ENCODE results near the gene TTI1.
"Not testable (repeated sequence)": the region's sequence is repeated elsewhere in the genome, so short reads cannot be mapped to it uniquely, and the experiment has no call there.

Gene TTI1

DNA sequence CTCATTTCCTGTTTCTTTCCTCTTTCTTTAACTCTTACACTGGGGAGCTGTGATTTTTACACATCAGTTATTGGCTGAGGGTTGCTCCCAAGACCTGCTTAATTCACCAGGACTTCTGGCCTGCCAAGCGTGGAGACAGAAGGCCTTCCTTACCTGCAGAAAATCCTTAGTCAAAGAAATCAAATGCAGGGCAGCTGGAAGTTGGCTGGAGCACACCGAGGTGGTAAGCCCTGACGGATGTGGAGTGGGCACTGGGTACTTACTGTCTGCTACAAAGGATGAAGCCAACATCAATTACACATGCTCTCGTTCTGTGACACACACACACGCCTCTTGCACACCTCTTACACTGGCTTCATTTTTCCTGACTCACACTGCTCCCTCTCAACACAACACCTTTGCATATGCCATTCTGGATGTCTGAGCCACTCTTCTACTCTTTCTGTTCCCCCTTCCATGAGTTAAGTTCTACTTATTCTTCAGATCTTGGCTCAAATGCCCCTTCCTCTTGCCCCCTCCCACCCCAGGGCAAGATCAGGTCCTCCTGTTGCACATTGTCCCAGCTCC lies 61.6 kb downstream of the TTI1 start:
- no peak for DNase-seq (ENCODE audit: low read depth)

DNA sequence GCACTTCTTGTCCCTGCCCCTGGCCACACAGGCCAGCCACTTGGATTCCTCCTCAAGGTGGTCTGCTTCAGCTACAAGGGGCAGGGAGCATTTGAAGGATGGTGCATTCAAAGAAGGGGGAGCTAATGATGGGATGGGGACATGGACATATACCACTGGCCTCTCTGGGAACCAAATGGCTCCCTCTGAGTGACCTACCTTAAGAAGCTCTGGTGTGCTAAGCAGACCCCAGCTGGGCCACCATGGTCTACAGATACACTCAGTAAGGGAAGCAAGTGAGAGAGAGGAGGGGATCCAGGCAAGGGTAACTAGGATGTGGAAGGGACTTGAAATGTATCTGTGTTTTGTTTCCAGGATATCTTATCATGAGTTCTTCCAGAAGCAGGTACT lies 62.4 kb downstream of the TTI1 start:
- no peak overlapping the region for H3K4me3 ChIP-seq (ENCODE audit: low read length)
- TF ChIP-seq, protein P1, sequence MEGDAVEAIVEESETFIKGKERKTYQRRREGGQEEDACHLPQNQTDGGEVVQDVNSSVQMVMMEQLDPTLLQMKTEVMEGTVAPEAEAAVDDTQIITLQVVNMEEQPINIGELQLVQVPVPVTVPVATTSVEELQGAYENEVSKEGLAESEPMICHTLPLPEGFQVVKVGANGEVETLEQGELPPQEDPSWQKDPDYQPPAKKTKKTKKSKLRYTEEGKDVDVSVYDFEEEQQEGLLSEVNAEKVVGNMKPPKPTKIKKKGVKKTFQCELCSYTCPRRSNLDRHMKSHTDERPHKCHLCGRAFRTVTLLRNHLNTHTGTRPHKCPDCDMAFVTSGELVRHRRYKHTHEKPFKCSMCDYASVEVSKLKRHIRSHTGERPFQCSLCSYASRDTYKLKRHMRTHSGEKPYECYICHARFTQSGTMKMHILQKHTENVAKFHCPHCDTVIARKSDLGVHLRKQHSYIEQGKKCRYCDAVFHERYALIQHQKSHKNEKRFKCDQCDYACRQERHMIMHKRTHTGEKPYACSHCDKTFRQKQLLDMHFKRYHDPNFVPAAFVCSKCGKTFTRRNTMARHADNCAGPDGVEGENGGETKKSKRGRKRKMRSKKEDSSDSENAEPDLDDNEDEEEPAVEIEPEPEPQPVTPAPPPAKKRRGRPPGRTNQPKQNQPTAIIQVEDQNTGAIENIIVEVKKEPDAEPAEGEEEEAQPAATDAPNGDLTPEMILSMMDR (IDR thresholded peaks at IDR 0.05; ENCODE audit: insufficient read depth, low read depth, low read length, missing control alignments), result no peak
- DNase-seq (ENCODE audit: low read depth), result no peak

More for the DNA sequence above, 61.6 kb downstream of the TTI1 start:
- no peak overlapping the region for H3K4me3 ChIP-seq (ENCODE audit: low read length)
- TF ChIP-seq, protein P1 (IDR thresholded peaks at IDR 0.05; ENCODE audit: insufficient read depth, low read depth, low read length, missing control alignments), result no peak

DNA sequence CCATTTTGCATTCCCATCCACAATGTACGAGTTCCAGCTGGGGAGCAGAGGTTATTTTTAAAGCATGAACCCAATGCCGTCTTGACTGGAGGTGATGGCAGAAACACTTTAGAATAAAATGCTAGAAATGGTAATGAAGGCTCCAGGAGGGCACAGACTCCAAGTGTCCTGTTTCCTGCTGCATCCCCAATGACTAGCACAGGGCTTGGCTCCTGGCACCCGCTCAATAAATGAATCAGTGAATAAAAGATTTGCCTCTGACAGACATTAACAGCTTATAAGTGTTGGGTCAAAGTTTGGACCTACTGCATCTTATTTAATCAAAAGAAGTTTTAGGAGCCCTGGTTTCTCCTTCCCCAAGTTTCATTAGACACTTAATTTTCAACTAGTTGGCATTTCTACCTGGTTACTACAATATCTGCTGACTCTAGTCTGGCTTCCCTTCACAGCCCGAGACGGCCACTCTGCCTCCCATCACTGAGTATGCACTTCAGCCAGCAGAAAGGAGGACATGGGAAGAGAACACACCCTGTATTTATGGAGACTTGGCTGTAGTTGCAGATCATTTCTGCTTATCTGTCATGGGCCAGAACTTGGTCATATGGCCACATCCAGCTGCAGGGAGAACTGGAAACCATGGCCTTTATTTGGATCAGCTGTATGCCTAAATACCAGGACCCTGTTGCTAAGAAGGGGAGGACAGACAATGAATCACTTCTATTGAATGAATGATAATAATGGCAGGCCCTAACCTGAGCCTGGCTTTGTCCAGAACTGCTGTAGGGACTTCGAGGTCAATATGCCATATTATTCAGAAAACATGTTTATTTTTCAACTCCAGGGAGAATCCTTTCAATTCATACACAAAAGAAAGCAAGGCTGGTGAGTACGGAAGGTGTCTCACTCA lies 63.1 kb downstream of the TTI1 start:
- peak; percentile 76 for DNase-seq (ENCODE audit: low read depth)
- no peak overlapping the region for H3K4me3 ChIP-seq (ENCODE audit: low read length)
- TF ChIP-seq, protein P1 (IDR thresholded peaks at IDR 0.05; ENCODE audit: insufficient read depth, low read depth, low read length, missing control alignments), result no peak

DNA sequence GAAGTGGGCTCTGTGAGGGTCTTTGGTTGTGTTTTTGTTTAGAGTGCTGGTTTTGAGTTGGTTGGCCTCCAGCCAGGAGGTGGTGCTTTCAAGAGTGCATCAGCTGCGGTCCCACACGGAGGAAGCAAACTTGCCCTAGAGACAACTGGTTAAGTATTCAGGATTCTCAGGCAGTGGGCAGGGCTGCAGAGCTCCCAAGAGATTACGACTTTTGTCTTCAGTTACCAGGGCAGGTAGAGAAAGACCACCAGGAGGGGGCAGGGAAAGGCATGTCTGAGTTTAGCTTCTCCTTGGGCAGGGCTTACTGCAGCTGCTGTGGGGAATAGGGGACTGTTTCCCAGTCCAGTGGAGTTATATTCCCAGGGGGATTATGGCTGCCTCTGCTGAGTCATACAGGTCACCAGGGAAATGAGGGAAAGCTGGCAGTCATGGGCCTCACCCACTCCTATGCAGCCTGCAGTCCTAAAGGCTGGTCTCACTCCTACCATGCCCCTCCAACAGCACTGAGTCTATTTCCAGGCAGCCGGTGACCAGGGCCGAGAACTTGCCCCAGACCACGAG lies 64.3 kb downstream of the TTI1 start:
- no peak overlapping the region for H3K4me3 ChIP-seq (ENCODE audit: low read length)
- peak; percentile 41 for DNase-seq (ENCODE audit: low read depth)
- TF ChIP-seq, protein P1 (IDR thresholded peaks at IDR 0.05; ENCODE audit: insufficient read depth, low read depth, low read length, missing control alignments), result no peak

DNA sequence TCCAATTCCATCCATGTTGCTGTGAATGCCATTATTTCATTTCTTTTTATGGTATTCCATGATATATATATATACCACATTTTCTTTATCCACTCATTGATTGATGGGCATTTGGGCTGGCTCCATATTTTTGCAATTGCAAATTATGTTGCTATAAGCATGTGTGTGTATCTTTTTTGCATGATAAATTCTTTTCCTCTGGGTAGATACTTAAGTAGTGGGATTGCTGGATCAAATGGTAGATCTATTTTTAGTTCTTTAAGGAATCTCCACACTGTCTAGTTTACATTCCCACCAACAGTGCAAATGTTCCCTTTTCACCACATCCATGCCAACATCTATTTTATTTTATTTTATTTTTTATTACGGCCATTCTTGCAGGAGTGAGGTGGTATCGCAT lies 69.8 kb downstream of the TTI1 start:
- not testable (repeated sequence) for DNase-seq (ENCODE audit: low read depth); H3K4me3 ChIP-seq (ENCODE audit: low read length)

DNA sequence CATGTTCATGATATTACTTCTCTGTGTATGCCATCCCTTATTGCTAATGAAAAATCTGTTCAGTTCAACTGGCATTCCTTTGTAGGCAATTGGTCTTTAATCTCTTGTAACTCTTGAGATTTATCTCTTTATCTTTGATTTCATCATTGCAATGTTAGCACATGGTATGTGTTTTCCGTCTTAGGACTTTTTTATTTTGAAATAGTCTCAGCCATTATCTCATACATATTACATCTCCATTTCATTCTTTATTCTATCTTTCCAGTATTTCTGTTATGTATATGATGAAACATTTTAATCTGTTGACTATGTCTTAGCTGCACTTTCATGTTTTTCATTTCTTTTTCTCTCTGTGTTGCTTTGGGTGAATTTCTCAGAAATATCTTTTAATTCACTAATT lies 72.2 kb downstream of the TTI1 start:
- TF ChIP-seq, protein P1 (IDR thresholded peaks at IDR 0.05; ENCODE audit: insufficient read depth, low read depth, low read length, missing control alignments), result no peak
- no peak for DNase-seq (ENCODE audit: low read depth)
- H3K4me3 ChIP-seq (ENCODE audit: low read length), result no peak overlapping the region

DNA sequence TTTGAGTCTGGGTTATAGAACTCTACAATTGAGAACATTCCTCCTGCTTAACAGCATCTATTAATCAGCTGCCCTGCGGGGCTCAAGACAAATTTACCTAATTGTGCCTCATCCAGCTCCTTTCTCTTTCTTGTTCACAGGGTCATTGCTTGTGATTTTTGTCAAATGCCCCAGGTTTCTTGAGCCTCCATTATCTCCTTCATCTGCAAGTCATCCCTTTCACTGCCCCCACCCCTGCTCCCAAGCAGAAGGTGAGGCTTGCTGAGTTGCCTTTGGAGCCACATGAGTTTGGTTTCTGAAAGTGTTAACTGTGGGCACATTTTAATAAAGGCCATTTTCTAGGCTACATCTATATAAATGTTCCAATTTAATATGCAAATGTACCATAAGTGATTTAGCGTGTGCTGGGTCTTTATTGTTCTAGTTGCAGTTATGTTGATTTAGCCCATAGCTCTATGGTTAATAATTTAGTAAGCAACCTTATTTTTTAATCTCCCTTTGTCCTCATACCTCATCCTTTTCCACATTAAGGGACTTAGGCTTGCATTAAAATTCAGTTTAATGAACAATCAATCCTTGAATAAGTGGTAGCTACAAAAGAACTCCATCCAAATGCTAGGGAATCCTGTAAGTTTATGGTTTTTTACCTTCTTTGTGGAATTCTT lies 74.3 kb downstream of the TTI1 start:
- TF ChIP-seq, protein P1 (IDR thresholded peaks at IDR 0.05; ENCODE audit: insufficient read depth, low read depth, low read length, missing control alignments), result no peak
- no peak for DNase-seq (ENCODE audit: low read depth)

More for the DNA sequence above, 74.3 kb downstream of the TTI1 start:
- no peak overlapping the region for H3K4me3 ChIP-seq (ENCODE audit: low read length)

All from epithelial cell of esophagus (primary cell).